ENCODE measurements around the gene CCDC60. TPM values are rescaled to one million over a fixed set of nuclear protein-coding genes. Genes with fewer than 3 reads are reported as not detected.

Gene CCDC60
- not detected for total RNA-seq

GRCh38 chr12:119334430-119335170 is at the start of gene CCDC60:
Gene CCDC60 (plus strand): TSS chr12:119334729. CDS start chr12:119335177, 448 bp downstream.

Other genes starting within 250 kb of the CCDC60 start
- gene HSPB8, start 155.8 kb upstream of the CCDC60 start, total RNA-seq = 10 to 100 TPM in 1 of 2 donors, 1 to 10 TPM in 1; 7.0 to 15.5 TPM

Measured in melanocyte of skin (primary cell).